Measurements from ENCODE around the gene CCDC92. TPM values are rescaled to one million over a fixed set of nuclear protein-coding genes. Genes with fewer than 3 reads are reported as not detected.
"Not testable (repeated sequence)": the region's sequence is repeated elsewhere in the genome, so short reads cannot be mapped to it uniquely, and the experiment has no call there.

CCDC92 gene
- total and polyA plus RNA-seq, 5 donors from 2014 or later: 12.9 to 24.1 (median 19.5) TPM

- no peaks in the 10 kb centered on the region for H3K36me3 ChIP-seq (ENCODE audit: control insufficient read depth, insufficient read depth, low read length)
- H3K27ac ChIP-seq (ENCODE audit: insufficient read depth, low read length, poor library complexity, severe bottlenecking): no peak overlapping the region
- H3K36me3 Mint-ChIP-seq: peaks cover 10% of the 10 kb centered on the region
- H3K4me1 Mint-ChIP-seq: peaks cover 0 to 13% (median 4%) of the 10 kb centered on the region in 4 donors
- no peaks in the 10 kb centered on the region for H3K9me3 ChIP-seq (ENCODE audit: control insufficient read depth in 2 of 2, low read length in 2 of 2)
- H3K27me3 ChIP-seq (ENCODE audit: control insufficient read depth, insufficient read depth, low read length): no peaks in the 10 kb centered on the region
- H3K27me3 Mint-ChIP-seq: no peaks in the 10 kb centered on the region
- no peaks in the 10 kb centered on the region for H3K9me3 Mint-ChIP-seq
- ATAC-seq (ENCODE audit: low read depth in 2 of 2) (no peak), DNase-seq (no peak)
- H3K4me3 Mint-ChIP-seq: no peak overlapping the region
- H3K4me3 ChIP-seq (ENCODE audit: low read depth, low read length): no peak overlapping the region
- peak overlapping the region in 2 of 3 donors; percentile 54 to 79 for H3K27ac Mint-ChIP-seq
- no peaks in the 10 kb centered on the region for H3K4me1 ChIP-seq (ENCODE audit: control insufficient read depth, insufficient read depth, low read length, poor library complexity, severe bottlenecking)
Observed at GRCh38 chr12:123951467-123951866, 21.2 kb downstream of the CCDC92 start.

DNA sequence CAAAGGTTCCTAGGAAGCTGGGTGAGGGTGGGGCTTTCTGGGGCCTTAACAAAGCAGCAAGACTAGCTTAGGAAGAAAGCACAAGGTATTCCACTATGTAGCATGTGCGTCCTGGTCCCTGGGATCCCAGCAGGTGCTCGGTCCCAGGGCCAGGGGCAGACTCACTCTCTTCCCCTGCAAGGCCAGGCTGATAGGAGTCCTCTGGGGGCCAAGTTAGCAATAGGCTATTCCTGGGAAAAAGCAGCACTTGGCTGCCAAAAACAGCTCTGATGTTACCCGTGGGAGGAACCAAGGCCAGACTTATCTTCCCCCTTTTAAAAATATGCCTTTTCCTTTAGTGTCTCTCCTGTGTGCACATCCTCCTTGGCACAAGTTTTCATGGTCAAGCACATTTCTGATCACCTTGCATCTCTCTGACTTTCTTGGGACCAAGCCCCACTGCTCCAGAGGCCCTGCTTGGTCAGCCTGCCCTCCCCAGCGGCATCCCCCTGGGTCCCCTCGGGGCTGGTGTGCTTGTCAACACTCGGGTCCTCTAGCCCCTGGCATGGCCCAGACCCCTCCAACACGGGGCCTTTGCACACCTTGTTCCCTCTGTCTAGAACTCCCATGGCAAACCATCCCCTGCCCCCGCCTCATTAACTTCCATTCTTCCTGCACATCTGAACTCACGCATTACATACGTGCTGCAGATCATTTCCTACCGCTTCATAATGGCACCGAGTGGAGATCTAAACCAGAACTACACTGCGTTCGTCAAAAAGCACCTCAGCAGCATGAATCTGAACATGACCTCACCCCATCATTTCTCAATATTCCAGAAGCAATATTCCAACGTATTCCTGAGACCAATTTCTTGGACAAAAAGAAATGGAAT lies 21.9 kb downstream of the CCDC92 start:
- no peak overlapping the region for H3K27ac Mint-ChIP-seq
- no peaks in the 10 kb centered on the region for H3K9me3 Mint-ChIP-seq
- no peaks in the 10 kb centered on the region for H3K4me1 ChIP-seq (ENCODE audit: control insufficient read depth, insufficient read depth, low read length, poor library complexity, severe bottlenecking)
- H3K27me3 ChIP-seq (ENCODE audit: control insufficient read depth, insufficient read depth, low read length): no peaks in the 10 kb centered on the region
- peaks cover 13% of the 10 kb centered on the region for H3K36me3 Mint-ChIP-seq
- no peak for ATAC-seq (ENCODE audit: low read depth in 2 of 2)
- H3K36me3 ChIP-seq (ENCODE audit: control insufficient read depth, insufficient read depth, low read length): no peaks in the 10 kb centered on the region
- H3K27me3 Mint-ChIP-seq: no peaks in the 10 kb centered on the region
- H3K4me3 Mint-ChIP-seq: no peak overlapping the region
- H3K27ac ChIP-seq (ENCODE audit: insufficient read depth, low read length, poor library complexity, severe bottlenecking): no peak overlapping the region
- H3K4me1 Mint-ChIP-seq: peaks cover 0 to 13% (median 2%) of the 10 kb centered on the region in 4 donors
- DNase-seq: no peak
- no peak overlapping the region for H3K4me3 ChIP-seq (ENCODE audit: low read depth, low read length)
- no peaks in the 10 kb centered on the region for H3K9me3 ChIP-seq (ENCODE audit: control insufficient read depth in 2 of 2, low read length in 2 of 2)

DNA sequence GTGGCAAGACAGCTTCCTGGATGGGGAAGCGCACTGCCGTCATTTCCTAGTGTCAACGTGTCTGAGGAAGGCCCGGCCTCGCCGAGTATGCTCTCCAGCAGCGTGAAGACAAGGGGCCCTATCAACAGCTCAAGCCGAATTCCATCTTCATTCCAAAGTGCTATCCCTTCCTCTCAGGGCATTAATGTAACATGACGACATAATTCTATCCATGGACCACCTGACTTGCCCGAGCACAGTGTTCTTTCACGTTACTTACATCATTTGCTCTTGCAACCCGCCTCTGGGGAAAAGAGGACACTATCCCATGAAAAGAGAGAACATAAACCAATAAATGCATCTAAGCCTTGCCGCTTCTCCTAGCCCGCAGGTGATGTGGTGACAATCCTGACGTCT lies 22.9 kb downstream of the CCDC92 start:
- peaks cover 0 to 13% (median 2%) of the 10 kb centered on the region in 4 donors for H3K4me1 Mint-ChIP-seq
- Histone ChIP-seq H3K36me3 (ENCODE audit: control insufficient read depth, insufficient read depth, low read length) (no peaks in the 10 kb centered on the region), H3K27me3 (ENCODE audit: control insufficient read depth, insufficient read depth, low read length) (no peaks in the 10 kb centered on the region), H3K9me3 (ENCODE audit: control insufficient read depth in 2 of 2, low read length in 2 of 2) (no peaks in the 10 kb centered on the region), H3K4me3 (ENCODE audit: low read depth, low read length) (no peak overlapping the region), H3K4me1 (ENCODE audit: control insufficient read depth, insufficient read depth, low read length, poor library complexity, severe bottlenecking) (no peaks in the 10 kb centered on the region), H3K27ac (ENCODE audit: insufficient read depth, low read length, poor library complexity, severe bottlenecking) (no peak overlapping the region)
- DNase-seq: no peak
- H3K9me3 Mint-ChIP-seq: no peaks in the 10 kb centered on the region
- H3K36me3 Mint-ChIP-seq: peaks cover 15% of the 10 kb centered on the region
- no peak overlapping the region for H3K4me3 Mint-ChIP-seq
- H3K27ac Mint-ChIP-seq: peak overlapping the region in 1 of 3 donors; percentile 44
- H3K27me3 Mint-ChIP-seq: no peaks in the 10 kb centered on the region
- no peak for ATAC-seq (ENCODE audit: low read depth in 2 of 2)

DNA sequence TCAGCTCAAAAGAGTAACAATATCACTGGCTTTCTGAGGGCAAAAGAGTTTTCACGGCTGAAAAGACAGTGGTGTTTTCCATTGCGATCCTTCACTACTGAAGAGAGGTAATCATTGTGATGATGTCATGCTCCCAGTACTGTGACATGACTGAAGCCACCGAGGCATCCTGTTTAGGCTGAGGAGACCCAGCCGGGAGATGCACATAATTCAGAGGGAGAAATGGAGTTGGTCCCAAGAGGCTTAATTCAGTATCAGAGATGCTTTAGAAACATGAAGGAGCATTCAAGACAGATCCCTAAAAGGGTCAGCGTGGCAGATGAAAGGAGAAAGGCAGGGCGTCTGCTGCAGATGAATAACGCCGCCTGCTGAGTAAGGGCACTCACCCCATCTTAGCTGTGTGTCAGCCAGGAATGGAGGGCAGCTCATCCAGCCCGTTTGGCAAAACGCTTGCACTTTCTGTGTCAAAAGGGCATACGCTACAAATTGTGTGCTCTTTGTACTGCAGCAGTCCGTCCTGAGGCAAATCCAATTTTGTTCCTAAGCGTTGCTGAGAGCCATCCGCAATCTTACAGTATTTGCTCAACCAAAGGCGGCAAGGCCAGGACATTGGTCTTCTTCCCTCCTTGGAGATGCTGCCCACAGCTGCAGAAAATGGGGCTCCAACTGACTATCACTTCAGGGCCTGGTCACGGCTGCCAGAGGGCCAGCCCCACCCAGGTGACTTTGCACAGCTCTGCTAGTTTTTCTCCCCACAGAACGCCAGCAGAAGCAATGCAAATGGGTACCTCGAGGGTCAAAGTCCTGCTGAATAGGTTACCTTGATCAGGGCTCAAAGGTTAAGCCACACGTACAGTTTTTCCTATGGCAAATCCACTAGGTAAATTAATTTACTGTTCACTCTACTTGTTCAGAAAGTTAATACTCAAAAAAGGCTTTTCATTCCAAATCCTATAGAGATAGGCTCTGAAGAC lies 23.5 kb downstream of the CCDC92 start:
- Mint-ChIP-seq H3K9me3 (no peaks in the 10 kb centered on the region), H3K36me3 (peaks cover 19% of the 10 kb centered on the region), H3K27me3 (no peaks in the 10 kb centered on the region), H3K4me1 (peaks cover 0 to 16% (median 2%) of the 10 kb centered on the region in 4 donors), H3K27ac (no peak overlapping the region), H3K4me3 (no peak overlapping the region)
- ATAC-seq (ENCODE audit: low read depth in 2 of 2) (no peak), DNase-seq (no peak)
- Histone ChIP-seq H3K9me3 (ENCODE audit: control insufficient read depth in 2 of 2, low read length in 2 of 2) (no peaks in the 10 kb centered on the region), H3K4me3 (ENCODE audit: low read depth, low read length) (no peak overlapping the region), H3K4me1 (ENCODE audit: control insufficient read depth, insufficient read depth, low read length, poor library complexity, severe bottlenecking) (no peaks in the 10 kb centered on the region), H3K27me3 (ENCODE audit: control insufficient read depth, insufficient read depth, low read length) (no peaks in the 10 kb centered on the region), H3K36me3 (ENCODE audit: control insufficient read depth, insufficient read depth, low read length) (no peaks in the 10 kb centered on the region), H3K27ac (ENCODE audit: insufficient read depth, low read length, poor library complexity, severe bottlenecking) (no peak overlapping the region)

DNA sequence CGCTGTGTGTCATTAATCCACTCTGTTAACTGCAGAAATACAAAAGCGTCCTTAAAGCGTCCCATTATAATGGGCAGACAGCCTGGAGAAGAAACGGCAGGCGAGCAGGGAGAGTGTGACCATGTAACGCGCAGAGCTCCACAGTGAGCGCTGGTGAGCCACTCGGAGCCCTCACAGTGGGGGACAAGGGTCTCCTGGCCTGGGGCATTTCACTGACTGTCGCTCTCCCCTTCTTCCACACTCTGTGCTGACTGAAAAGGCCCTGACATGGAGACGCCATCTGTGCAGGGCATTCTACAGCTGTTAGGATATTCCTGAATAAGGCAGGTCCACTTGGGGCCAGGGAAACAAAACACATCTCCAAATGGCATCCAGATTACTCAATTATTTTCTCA lies 24.2 kb downstream of the CCDC92 start:
- Histone ChIP-seq H3K36me3 (ENCODE audit: control insufficient read depth, insufficient read depth, low read length) (peaks cover 1% of the 10 kb centered on the region), H3K9me3 (ENCODE audit: control insufficient read depth in 2 of 2, low read length in 2 of 2) (no peaks in the 10 kb centered on the region), H3K27ac (ENCODE audit: insufficient read depth, low read length, poor library complexity, severe bottlenecking) (no peak overlapping the region), H3K27me3 (ENCODE audit: control insufficient read depth, insufficient read depth, low read length) (no peaks in the 10 kb centered on the region), H3K4me3 (ENCODE audit: low read depth, low read length) (no peak overlapping the region), H3K4me1 (ENCODE audit: control insufficient read depth, insufficient read depth, low read length, poor library complexity, severe bottlenecking) (no peaks in the 10 kb centered on the region)
- ATAC-seq (ENCODE audit: low read depth in 2 of 2): no peak
- Mint-ChIP-seq H3K36me3 (peaks cover 19% of the 10 kb centered on the region), H3K27me3 (no peaks in the 10 kb centered on the region), H3K4me3 (no peak overlapping the region), H3K27ac (no peak overlapping the region), H3K4me1 (peaks cover 0 to 16% (median 2%) of the 10 kb centered on the region in 4 donors), H3K9me3 (no peaks in the 10 kb centered on the region)
- DNase-seq: no peak

DNA sequence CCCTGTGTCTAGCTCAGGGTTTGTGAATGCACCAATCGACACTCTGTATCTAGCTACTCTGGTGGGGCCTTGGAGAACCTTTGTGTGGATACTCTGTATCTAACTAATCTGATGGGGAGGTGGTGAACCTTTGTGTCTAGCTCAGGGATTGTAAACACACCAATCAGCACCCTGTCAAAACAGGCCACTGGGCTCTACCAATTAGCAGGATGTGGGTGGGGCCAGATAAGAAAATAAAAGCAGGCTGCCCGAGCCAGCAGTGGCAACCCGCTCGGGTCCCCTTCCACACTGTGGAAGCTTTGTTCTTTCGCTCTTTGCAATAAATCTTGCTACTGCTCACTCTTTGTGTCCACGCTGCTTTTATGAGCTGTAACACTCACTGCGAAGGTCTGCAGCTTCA lies 25.1 kb downstream of the CCDC92 start:
- not testable (repeated sequence) for H3K36me3 ChIP-seq (ENCODE audit: control insufficient read depth, insufficient read depth, low read length); ATAC-seq (ENCODE audit: low read depth in 2 of 2); H3K27me3 Mint-ChIP-seq; H3K27ac ChIP-seq (ENCODE audit: insufficient read depth, low read length, poor library complexity, severe bottlenecking); DNase-seq; H3K4me3 ChIP-seq (ENCODE audit: low read depth, low read length); H3K27me3 ChIP-seq (ENCODE audit: control insufficient read depth, insufficient read depth, low read length); H3K9me3 Mint-ChIP-seq; H3K4me3 Mint-ChIP-seq; H3K9me3 ChIP-seq (ENCODE audit: control insufficient read depth in 2 of 2, low read length in 2 of 2); H3K4me1 ChIP-seq (ENCODE audit: control insufficient read depth, insufficient read depth, low read length, poor library complexity, severe bottlenecking)
- H3K4me1 Mint-ChIP-seq: peaks cover 0 to 15% (median 2%) of the 10 kb centered on the region in 4 donors
- H3K27ac Mint-ChIP-seq: peak overlapping the region in 1 of 3 donors; percentile 20
- H3K36me3 Mint-ChIP-seq: peaks cover 23% of the 10 kb centered on the region

GRCh38 chr12:123946516-123947505 lies 25.8 kb downstream of the CCDC92 start:
- H3K4me3 ChIP-seq (ENCODE audit: low read depth, low read length); DNase-seq; H3K27me3 Mint-ChIP-seq; H3K27ac ChIP-seq (ENCODE audit: insufficient read depth, low read length, poor library complexity, severe bottlenecking); ATAC-seq (ENCODE audit: low read depth in 2 of 2); H3K27me3 ChIP-seq (ENCODE audit: control insufficient read depth, insufficient read depth, low read length); H3K4me1 ChIP-seq (ENCODE audit: control insufficient read depth, insufficient read depth, low read length, poor library complexity, severe bottlenecking); H3K9me3 ChIP-seq (ENCODE audit: control insufficient read depth in 2 of 2, low read length in 2 of 2); H3K4me3 Mint-ChIP-seq; H3K9me3 Mint-ChIP-seq: not testable (repeated sequence)
- H3K36me3 ChIP-seq (ENCODE audit: control insufficient read depth, insufficient read depth, low read length): peaks cover 14% of the 10 kb centered on the region
- Mint-ChIP-seq H3K36me3 (peaks cover 30% of the 10 kb centered on the region), H3K27ac (peak overlapping the region in 1 of 3 donors; percentile 33), H3K4me1 (peaks cover 0 to 15% (median 2%) of the 10 kb centered on the region in 4 donors)

All from CD4-positive, CD25-positive, alpha-beta regulatory T cell (primary cell).